ENCODE data around the gene PAFAH2. TPM values are rescaled to one million over a fixed set of nuclear protein-coding genes. Genes with fewer than 3 reads are reported as not detected.
"Not testable (repeated sequence)": the region's sequence is repeated elsewhere in the genome, so short reads cannot be mapped to it uniquely, and the experiment has no call there.

The PAFAH2 gene
- total RNA-seq, 2 donors from 2014 or later: 8.1 to 8.3 TPM

- Mint-ChIP-seq H3K27ac (peak overlapping the region; percentile 78), H3K4me3 (peak overlapping the region; percentile 73), H3K27me3 (no peaks in the 10 kb centered on the region), H3K9me3 (no peaks in the 10 kb centered on the region), H3K4me1 (peaks cover 10% of the 10 kb centered on the region), H3K36me3 (ENCODE audit: low read depth) (peaks cover 34% of the 10 kb centered on the region)
- ATAC-seq (replicated peaks): no peak
Measured at GRCh38 chr1:25990251-25990650, 7.6 kb downstream of the PAFAH2 start.

GRCh38 chr1:25989440-25990234 lies 8.2 kb downstream of the PAFAH2 start:
- Mint-ChIP-seq H3K4me1 (peaks cover 10% of the 10 kb centered on the region), H3K9me3 (no peaks in the 10 kb centered on the region), H3K27me3 (no peaks in the 10 kb centered on the region), H3K4me3 (peak overlapping the region; percentile 73), H3K36me3 (ENCODE audit: low read depth) (peaks cover 36% of the 10 kb centered on the region), H3K27ac (peak overlapping the region; percentile 78)
- ATAC-seq (replicated peaks): no peak

- H3K4me3 Mint-ChIP-seq: no peak overlapping the region
- H3K9me3 Mint-ChIP-seq: no peaks in the 10 kb centered on the region
- peaks cover 53% of the 10 kb centered on the region for H3K36me3 Mint-ChIP-seq (ENCODE audit: low read depth)
- peaks cover 5% of the 10 kb centered on the region for H3K4me1 Mint-ChIP-seq
- ATAC-seq (replicated peaks): no peak
- H3K27me3 Mint-ChIP-seq: no peaks in the 10 kb centered on the region
- no peak overlapping the region for H3K27ac Mint-ChIP-seq
Measured at GRCh38 chr1:25987951-25988350, 9.9 kb downstream of the PAFAH2 start.

- H3K9me3 Mint-ChIP-seq; H3K27ac Mint-ChIP-seq; ATAC-seq (replicated peaks); H3K27me3 Mint-ChIP-seq; H3K4me3 Mint-ChIP-seq; H3K4me1 Mint-ChIP-seq: not testable (repeated sequence)
- peaks cover 65% of the 10 kb centered on the region for H3K36me3 Mint-ChIP-seq (ENCODE audit: low read depth)
Measured at GRCh38 chr1:25986773-25987172, 11.1 kb downstream of the PAFAH2 start.

- Mint-ChIP-seq H3K9me3 (no peaks in the 10 kb centered on the region), H3K4me1 (peaks cover under 1% of the 10 kb centered on the region), H3K36me3 (ENCODE audit: low read depth) (peaks cover 73% of the 10 kb centered on the region), H3K4me3 (no peak overlapping the region), H3K27me3 (no peaks in the 10 kb centered on the region), H3K27ac (peak overlapping the region; percentile 5)
- ATAC-seq (replicated peaks): no peak
Measured at GRCh38 chr1:25985670-25986069, 12.2 kb downstream of the PAFAH2 start.

GRCh38 chr1:25985171-25985570 lies 12.7 kb downstream of the PAFAH2 start:
- no peak for ATAC-seq (replicated peaks)
- no peak overlapping the region for H3K4me3 Mint-ChIP-seq

GRCh38 chr1:25979210-25979609 lies 18.7 kb downstream of the PAFAH2 start:
- Mint-ChIP-seq H3K9me3 (no peaks in the 10 kb centered on the region), H3K4me3 (no peak overlapping the region), H3K27ac (no peak overlapping the region), H3K4me1 (no peaks in the 10 kb centered on the region), H3K27me3 (no peaks in the 10 kb centered on the region), H3K36me3 (ENCODE audit: low read depth) (peaks cover 70% of the 10 kb centered on the region)
- no peak for ATAC-seq (replicated peaks)

More at GRCh38 chr1:25985171-25985570, 12.7 kb downstream of the PAFAH2 start:
- H3K9me3 Mint-ChIP-seq: no peaks in the 10 kb centered on the region
- H3K36me3 Mint-ChIP-seq (ENCODE audit: low read depth): peaks cover 73% of the 10 kb centered on the region
- H3K4me1 Mint-ChIP-seq: no peaks in the 10 kb centered on the region
- no peaks in the 10 kb centered on the region for H3K27me3 Mint-ChIP-seq
- H3K27ac Mint-ChIP-seq: no peak overlapping the region

- H3K9me3 Mint-ChIP-seq: no peaks in the 10 kb centered on the region
- no peaks in the 10 kb centered on the region for H3K4me1 Mint-ChIP-seq
- H3K27ac Mint-ChIP-seq: no peak overlapping the region
- no peaks in the 10 kb centered on the region for H3K27me3 Mint-ChIP-seq
- no peak for ATAC-seq (replicated peaks)
- no peak overlapping the region for H3K4me3 Mint-ChIP-seq
- H3K36me3 Mint-ChIP-seq (ENCODE audit: low read depth): peaks cover 70% of the 10 kb centered on the region
Measured at GRCh38 chr1:25978403-25978802, 19.5 kb downstream of the PAFAH2 start.

- Mint-ChIP-seq H3K4me3 (no peak overlapping the region), H3K27me3 (no peaks in the 10 kb centered on the region), H3K9me3 (no peaks in the 10 kb centered on the region), H3K4me1 (no peaks in the 10 kb centered on the region), H3K36me3 (ENCODE audit: low read depth) (peaks cover 68% of the 10 kb centered on the region), H3K27ac (no peak overlapping the region)
- no peak for ATAC-seq (replicated peaks)
Measured at GRCh38 chr1:25977801-25978200, 20.1 kb downstream of the PAFAH2 start.

GRCh38 chr1:25973610-25974321 lies 24.1 kb downstream of the PAFAH2 start:
- Mint-ChIP-seq H3K36me3 (ENCODE audit: low read depth) (peaks cover 57% of the 10 kb centered on the region), H3K4me3 (no peak overlapping the region), H3K27me3 (no peaks in the 10 kb centered on the region), H3K9me3 (no peaks in the 10 kb centered on the region), H3K4me1 (peaks cover 19% of the 10 kb centered on the region), H3K27ac (no peak overlapping the region)
- ATAC-seq (replicated peaks): no peak

GRCh38 chr1:25971811-25972180 lies 26.1 kb downstream of the PAFAH2 start:
- peak overlapping the region; percentile 51 for H3K4me3 Mint-ChIP-seq
- H3K4me1 Mint-ChIP-seq: peaks cover 23% of the 10 kb centered on the region
- peak overlapping the region; percentile 79 for H3K27ac Mint-ChIP-seq
- H3K36me3 Mint-ChIP-seq (ENCODE audit: low read depth): peaks cover 63% of the 10 kb centered on the region
- peak; percentile 68 for ATAC-seq (replicated peaks)
- H3K27me3 Mint-ChIP-seq: no peaks in the 10 kb centered on the region
- H3K9me3 Mint-ChIP-seq: no peaks in the 10 kb centered on the region

- H3K27me3 Mint-ChIP-seq: no peaks in the 10 kb centered on the region
- H3K9me3 Mint-ChIP-seq: no peaks in the 10 kb centered on the region
- H3K27ac Mint-ChIP-seq: peak overlapping the region; percentile 79
- H3K4me1 Mint-ChIP-seq: peaks cover 23% of the 10 kb centered on the region
- H3K4me3 Mint-ChIP-seq: peak overlapping the region; percentile 51
- H3K36me3 Mint-ChIP-seq (ENCODE audit: low read depth): peaks cover 63% of the 10 kb centered on the region
- peak; percentile 79 for ATAC-seq (replicated peaks)
Measured at GRCh38 chr1:25971066-25971810, 26.6 kb downstream of the PAFAH2 start.

- H3K4me3 Mint-ChIP-seq: no peak overlapping the region
- ATAC-seq (replicated peaks): no peak
- peaks cover 24% of the 10 kb centered on the region for H3K4me1 Mint-ChIP-seq
- H3K27me3 Mint-ChIP-seq: no peaks in the 10 kb centered on the region
- H3K36me3 Mint-ChIP-seq (ENCODE audit: low read depth): peaks cover 71% of the 10 kb centered on the region
- H3K9me3 Mint-ChIP-seq: no peaks in the 10 kb centered on the region
- H3K27ac Mint-ChIP-seq: no peak overlapping the region
Measured at GRCh38 chr1:25967308-25967707, 30.6 kb downstream of the PAFAH2 start.

GRCh38 chr1:25959611-25960010 lies 38.3 kb downstream of the PAFAH2 start:
- H3K4me3 Mint-ChIP-seq: no peak overlapping the region
- H3K27ac Mint-ChIP-seq: no peak overlapping the region
- no peaks in the 10 kb centered on the region for H3K27me3 Mint-ChIP-seq
- peaks cover 65% of the 10 kb centered on the region for H3K36me3 Mint-ChIP-seq (ENCODE audit: low read depth)
- no peak for ATAC-seq (replicated peaks)
- no peaks in the 10 kb centered on the region for H3K9me3 Mint-ChIP-seq
- no peaks in the 10 kb centered on the region for H3K4me1 Mint-ChIP-seq

All from activated T-helper 17 cell treated with anti-CD3 and anti-CD28 coated beads, Interleukin-2, amount 50 U/mL, for 72 hours (primary cell).